Activated naive CD4-positive, alpha-beta T cell (primary cell): ENCODE measurements around the gene SEMA4C.

ENCODE experiments used
- DNase-seq, 4 experiments: peaks; one replicate each; lab custom pipeline; 2025; lab: John Stamatoyannopoulos, UW

SEMA4C gene, protein sequence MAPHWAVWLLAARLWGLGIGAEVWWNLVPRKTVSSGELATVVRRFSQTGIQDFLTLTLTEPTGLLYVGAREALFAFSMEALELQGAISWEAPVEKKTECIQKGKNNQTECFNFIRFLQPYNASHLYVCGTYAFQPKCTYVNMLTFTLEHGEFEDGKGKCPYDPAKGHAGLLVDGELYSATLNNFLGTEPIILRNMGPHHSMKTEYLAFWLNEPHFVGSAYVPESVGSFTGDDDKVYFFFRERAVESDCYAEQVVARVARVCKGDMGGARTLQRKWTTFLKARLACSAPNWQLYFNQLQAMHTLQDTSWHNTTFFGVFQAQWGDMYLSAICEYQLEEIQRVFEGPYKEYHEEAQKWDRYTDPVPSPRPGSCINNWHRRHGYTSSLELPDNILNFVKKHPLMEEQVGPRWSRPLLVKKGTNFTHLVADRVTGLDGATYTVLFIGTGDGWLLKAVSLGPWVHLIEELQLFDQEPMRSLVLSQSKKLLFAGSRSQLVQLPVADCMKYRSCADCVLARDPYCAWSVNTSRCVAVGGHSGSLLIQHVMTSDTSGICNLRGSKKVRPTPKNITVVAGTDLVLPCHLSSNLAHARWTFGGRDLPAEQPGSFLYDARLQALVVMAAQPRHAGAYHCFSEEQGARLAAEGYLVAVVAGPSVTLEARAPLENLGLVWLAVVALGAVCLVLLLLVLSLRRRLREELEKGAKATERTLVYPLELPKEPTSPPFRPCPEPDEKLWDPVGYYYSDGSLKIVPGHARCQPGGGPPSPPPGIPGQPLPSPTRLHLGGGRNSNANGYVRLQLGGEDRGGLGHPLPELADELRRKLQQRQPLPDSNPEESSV

GRCh38 chr2:96869822-96870625, at the start of gene SEMA4C:
SEMA4C (minus strand) TSS chr2:96870080; CDS start chr2:96867886, 2,194 bp downstream.
- peak in 2 of 4 experiments; percentile 31 to 61 for DNase-seq

- DNase-seq, result no peak
Measured at GRCh38 chr2:96918754-96919550, 49.1 kb upstream of the SEMA4C start.

- DNase-seq, result no peak
Measured at GRCh38 chr2:96918092-96918753, 48.3 kb upstream of the SEMA4C start.

GRCh38 chr2:96916646-96917543, 47.0 kb upstream of the SEMA4C start:
- peak in 1 of 4 experiments; percentile 5 for DNase-seq

- DNase-seq, result no peak
Measured at GRCh38 chr2:96916156-96916630, 46.3 kb upstream of the SEMA4C start.

DNA sequence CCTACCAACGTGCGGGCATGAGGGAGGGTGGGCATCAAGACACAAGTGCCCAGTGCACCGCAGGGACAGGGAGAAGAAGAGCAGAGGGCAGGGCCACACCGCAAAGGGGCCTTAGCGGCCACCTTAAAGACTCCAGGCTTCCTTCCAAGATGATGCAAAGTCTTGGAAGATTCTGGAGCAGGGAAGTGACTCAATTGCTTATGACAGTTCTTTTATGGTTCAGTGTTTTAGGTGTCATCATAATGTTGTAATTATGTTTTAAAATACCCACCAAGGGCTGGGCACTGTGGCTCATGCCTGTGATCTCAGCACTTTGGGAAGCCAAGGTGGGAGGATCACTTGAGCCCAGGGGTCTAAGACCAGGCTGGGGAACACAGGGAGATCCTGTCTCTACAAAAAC, 44.5 kb upstream of the SEMA4C start:
- DNase-seq, result no peak

- DNase-seq, result peak in 2 of 4 experiments; percentile 15 to 38
Measured at GRCh38 chr2:96913398-96914202, 43.7 kb upstream of the SEMA4C start.

GRCh38 chr2:96913117-96913397, 43.2 kb upstream of the SEMA4C start:
- DNase-seq, result no peak

DNA sequence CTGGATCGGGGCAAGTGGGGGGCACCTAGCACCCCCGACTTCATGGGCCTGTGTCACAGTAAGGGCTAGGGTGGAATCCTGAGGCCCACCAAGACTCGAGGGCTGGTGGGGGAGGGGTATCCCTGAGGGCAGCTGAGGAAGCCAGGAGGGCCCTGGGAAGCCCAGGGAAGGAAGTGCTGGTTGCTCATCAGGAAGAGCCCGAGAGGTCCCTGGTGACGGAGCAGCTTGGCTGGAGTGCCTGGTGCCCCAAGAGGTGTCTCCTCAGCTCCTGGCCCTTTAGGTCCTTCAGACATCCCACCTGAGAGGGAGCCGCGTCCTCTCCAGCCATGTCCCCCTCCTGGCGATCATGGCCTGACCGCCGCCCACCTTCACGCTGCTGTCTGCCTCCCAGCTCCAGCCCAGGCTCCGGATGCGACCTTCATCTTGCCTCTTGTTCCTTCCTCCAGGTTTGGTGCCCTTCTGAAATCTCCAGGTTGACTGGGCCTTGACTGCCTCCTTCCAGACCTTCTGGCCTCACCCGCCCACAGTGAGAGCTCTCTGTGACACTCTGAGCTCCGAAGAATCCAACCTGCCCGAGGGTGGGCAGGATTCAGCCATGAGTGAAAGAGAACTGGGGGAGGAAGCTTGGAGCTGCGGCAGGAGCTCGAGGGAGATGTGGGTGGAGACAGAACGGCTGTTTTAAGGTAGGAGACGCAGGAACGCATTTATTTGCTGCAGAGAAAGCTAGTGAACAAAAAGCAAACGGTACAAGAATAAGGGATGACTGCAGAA, 42.7 kb upstream of the SEMA4C start:
- DNase-seq, result no peak

DNA sequence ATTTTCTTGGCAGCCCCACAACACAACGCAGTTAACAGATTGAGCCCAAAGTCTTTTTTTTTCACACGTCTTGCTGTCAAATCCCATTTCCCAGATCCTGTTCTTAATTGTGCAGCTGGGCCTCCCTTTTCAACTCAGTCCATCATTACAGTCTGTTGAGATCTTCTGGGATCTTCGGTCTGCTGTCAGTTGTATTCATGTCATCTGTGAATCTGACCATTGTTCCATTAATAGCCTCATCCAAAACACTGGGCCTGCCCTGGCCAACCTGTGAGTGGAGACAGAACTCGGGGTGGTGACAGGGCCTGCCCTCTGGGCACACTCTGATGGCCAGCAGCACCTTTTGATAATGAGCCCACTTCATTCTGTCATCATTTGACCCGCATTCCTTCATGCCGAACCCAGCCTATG, 39.7 kb upstream of the SEMA4C start:
- no peak for DNase-seq

DNA sequence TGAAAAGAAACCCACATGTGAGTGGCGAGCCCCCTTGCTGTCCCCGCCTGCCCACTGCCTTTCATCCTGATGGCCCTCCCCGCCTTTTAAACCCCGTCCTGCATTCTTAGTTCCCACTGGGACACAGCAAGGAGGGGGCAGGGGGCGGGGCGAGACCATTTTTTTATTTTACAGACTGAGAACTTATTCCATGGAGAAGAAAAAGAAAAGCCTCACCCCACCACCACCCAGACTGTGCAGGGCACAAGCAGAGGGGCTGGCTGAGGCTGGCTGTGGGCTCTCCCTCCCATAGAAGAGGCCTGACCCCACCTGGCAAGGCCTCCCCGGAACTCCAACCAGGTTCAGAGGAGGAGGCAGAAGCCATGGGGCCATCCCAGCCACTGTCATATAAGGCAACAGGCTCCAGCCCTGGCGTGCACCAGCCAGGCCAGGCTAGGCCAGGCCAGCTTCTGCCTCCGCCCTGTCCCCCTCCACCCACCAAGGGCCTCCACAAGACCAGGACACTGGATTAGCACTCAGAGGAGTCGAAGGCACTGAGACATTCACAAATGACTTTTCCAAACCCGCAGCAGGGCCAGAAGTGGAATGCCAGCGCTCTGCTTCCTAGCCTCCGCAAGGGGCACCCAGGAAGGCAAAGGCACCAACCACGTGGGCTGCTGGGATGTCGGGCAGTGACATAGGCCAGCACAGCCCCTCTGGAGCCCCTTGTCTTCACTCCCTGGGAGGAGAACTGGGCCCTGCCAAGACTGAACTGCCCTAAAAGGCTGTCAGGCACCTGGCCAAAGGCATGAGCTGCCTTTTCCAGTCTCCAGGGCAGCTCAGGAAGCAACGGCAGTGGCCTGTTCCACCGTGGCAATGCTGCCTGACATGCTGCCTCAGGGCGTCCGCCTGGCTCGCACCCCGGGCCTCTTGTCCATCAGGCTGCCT, 37.5 kb upstream of the SEMA4C start:
- DNase-seq, result no peak

GRCh38 chr2:96906729-96907114, 36.8 kb upstream of the SEMA4C start:
- no peak for DNase-seq

- no peak for DNase-seq
Measured at GRCh38 chr2:96903815-96904214, 33.9 kb upstream of the SEMA4C start.

GRCh38 chr2:96903318-96903717, 33.4 kb upstream of the SEMA4C start:
- DNase-seq, result no peak

GRCh38 chr2:96900237-96900636, 30.4 kb upstream of the SEMA4C start:
- DNase-seq, result no peak

- DNase-seq, result no peak
Measured at GRCh38 chr2:96899413-96899741, 29.5 kb upstream of the SEMA4C start.
